Large intestine (tissue), 3 donors: ENCODE data around the gene KIAA1755. TPM values are rescaled to one million over a fixed set of nuclear protein-coding genes. Genes with fewer than 3 reads are reported as not detected.

Source experiments
- DNase-seq, 2 donors: peaks; one replicate each; pipeline versions ENCODE4 v3.0.0 to v3.0.0-alpha.2; 2013
- H3K27ac ChIP-seq: one replicate; pipeline ENCODE4 v1.5.1; 2013; ENCODE audit warnings: low read length
- H3K27me3 ChIP-seq: 2 replicates; pipeline ENCODE4 v1.6.1; 2013; ENCODE audit warnings: low read length; ENCODE audit not compliant: control insufficient read depth, insufficient read depth
- H3K36me3 ChIP-seq: 2 replicates; pipeline ENCODE4 v1.6.1; 2013; ENCODE audit warnings: low read length; ENCODE audit not compliant: control insufficient read depth, insufficient read depth
- H3K4me1 ChIP-seq: one replicate; pipeline ENCODE4 v1.6.1; 2013; ENCODE audit warnings: low read length; ENCODE audit not compliant: control insufficient read depth, insufficient read depth
- H3K4me3 ChIP-seq: one replicate; pipeline ENCODE4 v1.5.1; 2013; ENCODE audit warnings: low read length
- H3K9me3 ChIP-seq: one replicate; pipeline ENCODE4 v1.6.1; 2013; ENCODE audit warnings: mild to moderate bottlenecking, low read depth, low read length, moderate library complexity; ENCODE audit not compliant: control insufficient read depth
- WGBS: methylation state at CpG from one replicate; pipeline ENCODE4 v1.1.5; 2013; ENCODE audit warnings: low lambda C conversion rate; ENCODE audit not compliant: insufficient coverage; 5-methylcytosine and 5-hydroxymethylcytosine counted together
- polyA plus RNA-seq: library from polyadenylated mRNA; unstranded; fragments of 120-200 nt; gene quantifications from one replicate; pipeline ENCODE4 v1.2.1, GENCODE V29; 2013

KIAA1755 gene
- polyA plus RNA-seq, 1 donor: 8.4 TPM

GRCh38 chr20:38171675-38172043, 88.9 kb downstream of the KIAA1755 start:
- peaks cover 23% of the 10 kb centered on the region for H3K4me1 ChIP-seq
- WGBS: 60% methylated on average over 1 of the region's 4 CpGs
- no peak overlapping the region for H3K4me3 ChIP-seq
- H3K9me3 ChIP-seq: no peaks in the 10 kb centered on the region
- no peak for DNase-seq
- H3K36me3 ChIP-seq: no peaks in the 10 kb centered on the region
- H3K27ac ChIP-seq: no peak overlapping the region
- H3K27me3 ChIP-seq: no peaks in the 10 kb centered on the region

GRCh38 chr20:38170826-38171674, 89.5 kb downstream of the KIAA1755 start:
- peaks cover 23% of the 10 kb centered on the region for H3K4me1 ChIP-seq
- no peaks in the 10 kb centered on the region for H3K9me3 ChIP-seq
- H3K4me3 ChIP-seq: no peak overlapping the region
- H3K36me3 ChIP-seq: no peaks in the 10 kb centered on the region
- H3K27ac ChIP-seq: peak overlapping the region; percentile 22
- WGBS: no CpG with 5 or more reads among the region's 11 CpGs
- DNase-seq: peak in 1 of 2 donors; percentile 29
- no peaks in the 10 kb centered on the region for H3K27me3 ChIP-seq

DNA sequence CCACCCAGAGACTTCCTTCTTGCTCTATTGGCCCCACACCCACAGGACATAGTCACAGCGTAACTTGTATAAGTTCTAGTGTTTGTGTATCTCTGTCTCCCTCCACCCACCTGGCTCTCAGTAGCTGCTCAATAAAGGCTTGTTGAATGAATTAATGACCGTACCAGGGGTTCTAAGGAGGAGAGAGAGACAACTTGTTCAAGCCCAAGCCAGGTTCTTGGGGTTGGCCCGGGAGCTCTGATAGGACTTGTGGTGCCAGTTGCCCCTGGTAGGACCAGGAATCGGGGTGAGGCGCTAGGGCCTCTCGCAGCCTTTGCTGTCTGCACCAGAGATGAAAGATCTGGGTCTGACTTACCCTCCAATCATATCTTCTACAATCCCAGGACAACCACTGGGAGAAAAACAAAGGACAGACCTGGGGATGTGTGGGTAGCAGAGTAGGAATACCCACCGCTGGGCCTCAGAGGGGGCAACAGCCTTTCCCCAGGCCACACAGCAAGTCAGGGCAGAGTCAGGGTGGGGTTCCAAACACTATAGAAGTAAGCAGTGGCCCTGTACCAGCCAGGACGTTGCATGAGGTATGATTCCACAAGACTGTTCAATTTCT, 90.2 kb downstream of the KIAA1755 start:
- WGBS: no CpG with 5 or more reads among the region's 8 CpGs
- DNase-seq: no peak
- no peaks in the 10 kb centered on the region for H3K9me3 ChIP-seq
- no peak overlapping the region for H3K27ac ChIP-seq
- no peaks in the 10 kb centered on the region for H3K27me3 ChIP-seq
- H3K36me3 ChIP-seq: no peaks in the 10 kb centered on the region
- no peak overlapping the region for H3K4me3 ChIP-seq
- peaks cover 29% of the 10 kb centered on the region for H3K4me1 ChIP-seq

DNA sequence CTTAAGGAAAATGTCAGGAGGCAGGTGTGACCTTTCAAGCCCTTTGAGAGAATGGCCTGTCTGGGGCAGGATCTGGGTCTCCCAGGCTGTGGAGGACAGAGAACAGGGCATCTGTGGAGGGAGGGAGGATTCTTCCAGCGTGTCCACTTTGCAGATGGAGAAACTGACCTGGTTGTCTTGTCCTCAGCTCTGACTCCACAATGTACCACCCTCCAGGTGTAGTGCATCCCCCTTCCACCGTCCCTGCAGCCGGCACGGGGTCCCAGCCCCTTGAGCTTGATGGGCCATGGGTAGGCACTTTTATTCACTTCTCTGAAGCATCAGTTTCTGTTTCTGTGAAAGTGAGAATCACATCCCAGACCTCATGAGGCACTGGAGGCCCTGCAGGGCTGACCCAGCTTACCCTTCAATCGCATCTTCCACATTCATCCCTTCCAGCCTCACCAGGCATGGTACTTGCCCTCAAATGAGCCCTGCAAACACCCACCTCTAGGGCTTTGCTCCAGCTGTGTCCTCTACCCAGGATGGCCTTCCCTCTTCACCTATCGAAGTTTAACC, 90.8 kb downstream of the KIAA1755 start:
- H3K9me3 ChIP-seq: no peaks in the 10 kb centered on the region
- DNase-seq: no peak
- H3K27me3 ChIP-seq: no peaks in the 10 kb centered on the region
- H3K4me3 ChIP-seq: no peak overlapping the region
- no peak overlapping the region for H3K27ac ChIP-seq
- H3K36me3 ChIP-seq: no peaks in the 10 kb centered on the region
- no CpG with 5 or more reads among the region's 6 CpGs for WGBS
- peaks cover 29% of the 10 kb centered on the region for H3K4me1 ChIP-seq

- peak overlapping the region; percentile 70 for H3K27ac ChIP-seq
- WGBS: no CpG with 5 or more reads among the region's 8 CpGs
- H3K4me1 ChIP-seq: peaks cover 29% of the 10 kb centered on the region
- no peak overlapping the region for H3K4me3 ChIP-seq
- H3K36me3 ChIP-seq: no peaks in the 10 kb centered on the region
- DNase-seq: peak in 1 of 2 donors; percentile 37
- no peaks in the 10 kb centered on the region for H3K27me3 ChIP-seq
- H3K9me3 ChIP-seq: no peaks in the 10 kb centered on the region
These were observed 91.5 kb downstream of the KIAA1755 start for GRCh38 chr20:38168791-38169589.

DNA sequence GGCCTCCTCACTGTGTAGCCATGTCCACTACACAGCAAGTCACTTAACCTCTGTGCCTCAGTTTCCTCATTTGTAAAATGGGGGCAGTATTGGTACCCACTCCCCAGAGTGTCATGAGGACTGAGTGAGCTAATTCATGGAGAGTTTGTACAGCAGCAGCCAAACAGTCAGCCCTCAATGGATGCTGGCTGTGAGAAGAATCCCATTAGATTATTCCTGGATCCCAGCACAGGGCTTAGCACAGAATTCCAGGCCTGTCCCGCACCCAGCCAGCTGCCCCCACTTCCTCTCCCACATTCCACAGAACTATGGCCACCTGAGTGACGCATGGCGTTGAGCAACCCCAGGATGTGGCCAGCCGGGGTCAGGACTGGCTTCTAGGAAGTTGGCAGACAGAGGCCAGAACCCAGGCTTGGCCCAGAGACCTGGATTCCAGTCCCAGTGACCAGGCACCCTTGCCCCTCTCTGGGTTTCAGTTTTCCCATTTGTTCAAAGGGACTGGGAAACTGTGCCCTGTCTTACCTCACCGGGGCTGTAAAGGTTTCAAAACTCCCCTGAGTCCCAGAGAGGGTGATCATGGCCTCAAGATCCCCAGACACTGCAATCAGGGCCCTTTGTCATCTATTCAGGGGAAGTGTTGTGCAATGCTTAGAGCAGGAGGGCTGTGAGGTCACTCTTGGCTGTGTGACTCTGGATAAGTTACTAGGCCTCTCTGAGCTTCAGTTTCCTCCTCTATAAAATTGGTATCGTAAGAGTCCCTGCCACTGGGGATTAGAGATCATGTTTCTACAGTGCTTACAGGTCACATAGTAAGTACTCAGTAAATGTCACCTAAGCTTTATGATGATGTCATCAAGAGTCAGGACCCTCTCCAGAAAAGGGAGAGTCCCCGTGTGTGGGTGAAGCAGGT, 92.4 kb downstream of the KIAA1755 start:
- Histone ChIP-seq H3K4me3 (no peak overlapping the region), H3K27ac (peak overlapping the region; percentile 70), H3K4me1 (peaks cover 23% of the 10 kb centered on the region), H3K27me3 (no peaks in the 10 kb centered on the region), H3K9me3 (no peaks in the 10 kb centered on the region), H3K36me3 (no peaks in the 10 kb centered on the region)
- no CpG with 5 or more reads among the region's 7 CpGs for WGBS
- DNase-seq: peak; percentile 76 to 82

- DNase-seq: no peak
- Histone ChIP-seq H3K27ac (peak overlapping the region; percentile 70), H3K27me3 (no peaks in the 10 kb centered on the region), H3K4me3 (no peak overlapping the region), H3K9me3 (no peaks in the 10 kb centered on the region), H3K4me1 (peaks cover 23% of the 10 kb centered on the region), H3K36me3 (no peaks in the 10 kb centered on the region)
- no CpG with 5 or more reads among the region's 8 CpGs for WGBS
These were observed 93.1 kb downstream of the KIAA1755 start for GRCh38 chr20:38167328-38167850.

DNA sequence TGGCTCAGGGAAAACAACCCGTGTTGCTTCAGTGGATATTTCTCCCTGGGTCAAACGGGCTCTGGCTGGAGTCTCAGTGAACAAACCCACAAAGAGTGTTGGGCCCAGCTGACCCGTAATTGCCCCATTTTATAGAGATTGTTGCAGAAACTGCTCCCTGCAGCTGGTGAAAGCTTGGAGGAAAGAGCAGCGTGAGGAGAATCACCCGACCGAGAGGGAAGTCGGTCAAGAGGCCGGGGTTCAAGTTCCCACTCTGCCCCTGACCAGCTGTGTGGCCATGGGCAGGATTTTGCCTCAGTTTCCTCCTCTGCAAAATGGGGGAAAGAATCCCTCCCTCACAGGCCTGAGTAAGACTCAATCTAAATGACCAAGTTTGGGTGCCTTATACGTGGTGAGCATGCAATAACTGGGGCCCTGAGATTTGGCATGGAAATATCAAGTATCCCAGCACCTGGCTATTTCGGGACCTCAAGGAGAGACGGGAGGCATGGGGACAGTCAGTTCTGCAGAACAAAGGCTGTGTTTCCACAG, 93.8 kb downstream of the KIAA1755 start:
- Histone ChIP-seq H3K4me3 (no peak overlapping the region), H3K9me3 (no peaks in the 10 kb centered on the region), H3K27ac (peak overlapping the region; percentile 27), H3K27me3 (no peaks in the 10 kb centered on the region), H3K36me3 (peaks cover 3% of the 10 kb centered on the region), H3K4me1 (peaks cover 26% of the 10 kb centered on the region)
- no peak for DNase-seq
- WGBS: no CpG with 5 or more reads among the region's 11 CpGs

DNA sequence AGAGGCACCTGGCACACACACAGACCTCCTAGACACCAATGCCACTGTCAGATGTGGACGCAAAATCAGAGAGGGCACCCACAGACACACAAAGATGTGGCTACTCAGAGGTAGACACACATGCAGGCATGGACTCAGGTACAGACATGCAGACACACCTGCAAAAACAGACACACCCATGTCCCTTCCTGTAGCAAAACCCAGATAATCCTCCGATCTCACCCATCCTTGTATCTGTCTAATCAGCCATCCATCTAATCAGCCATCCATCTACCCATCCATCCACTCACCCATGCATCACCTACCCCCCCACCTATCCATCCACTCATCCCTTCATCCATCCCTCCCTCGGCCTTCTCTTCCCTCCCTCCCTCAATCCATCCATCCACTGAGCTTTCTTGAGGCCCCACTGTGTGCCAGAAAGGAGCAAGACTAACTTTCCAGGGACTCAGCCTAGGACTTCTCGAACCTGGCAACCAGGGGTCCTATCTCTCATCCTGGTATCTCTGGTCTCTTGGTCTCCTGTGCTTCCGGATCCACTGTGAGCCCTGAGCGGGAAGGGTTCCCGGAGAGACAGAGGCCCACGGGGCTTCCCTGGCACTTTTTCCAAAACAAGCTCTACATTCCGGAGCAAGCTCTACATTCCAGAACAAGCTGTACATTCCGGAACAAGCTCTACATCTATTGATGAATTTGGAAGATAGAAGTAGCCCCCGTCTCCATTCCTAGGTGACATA, 94.4 kb downstream of the KIAA1755 start:
- Histone ChIP-seq H3K27ac (peak overlapping the region; percentile 27), H3K4me1 (peaks cover 31% of the 10 kb centered on the region), H3K27me3 (no peaks in the 10 kb centered on the region), H3K9me3 (no peaks in the 10 kb centered on the region), H3K4me3 (no peak overlapping the region), H3K36me3 (peaks cover 9% of the 10 kb centered on the region)
- no CpG with 5 or more reads among the region's 11 CpGs for WGBS
- DNase-seq: peak in 1 of 2 donors; percentile 23
